ENCODE measurements around the gene STX18.

DNA sequence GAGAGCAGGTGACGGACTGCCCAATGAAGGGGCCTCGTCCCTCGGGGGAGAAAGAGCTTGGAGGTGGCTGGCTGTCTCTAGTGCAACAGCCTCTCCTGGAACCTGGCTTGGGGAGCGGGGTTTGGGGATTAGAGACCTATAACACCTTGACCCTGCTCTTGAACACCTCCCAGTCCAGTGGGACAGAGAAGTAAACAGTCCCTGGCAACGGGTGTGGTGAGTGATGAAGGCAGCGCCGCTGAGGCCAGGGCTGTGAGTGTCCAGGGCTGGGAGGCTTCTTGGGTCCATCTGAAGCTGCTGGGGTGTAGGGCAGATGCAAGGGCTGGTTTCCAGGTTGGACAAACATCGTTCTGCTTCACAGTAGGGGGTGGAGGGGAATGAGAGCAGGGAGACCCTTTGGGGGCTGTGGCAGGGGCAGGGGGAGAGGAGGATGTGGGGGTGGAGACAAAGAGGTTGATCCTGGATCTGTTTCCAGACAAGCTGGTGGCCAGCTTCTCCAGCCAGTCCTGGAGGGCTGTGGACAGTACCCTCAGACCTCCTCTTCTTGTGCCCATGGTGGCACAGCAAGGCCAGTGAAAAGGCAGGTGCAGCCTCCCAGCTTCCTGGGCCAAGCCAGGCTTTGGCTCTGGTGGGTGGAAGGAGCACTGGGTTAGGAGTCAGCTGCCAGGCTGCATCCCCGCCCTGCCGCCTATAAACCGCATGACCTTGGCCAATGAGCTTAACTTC lies 151.2 kb downstream of the STX18 start:
- TF ChIP-seq POLR2AphosphoS5 (IDR thresholded peaks at IDR 0.05) (no peak), POLR2A (IDR thresholded peaks at IDR 0.05) (no peak)
